Hypothalamus (tissue), 51 donors: ENCODE results near the gene LEPR.

Experiments used
- DNase-seq, 51 donors: peaks; one replicate each; lab custom pipeline; 2025; lab: John Stamatoyannopoulos, UW

The LEPR gene

GRCh38 chr1:65412256-65412983 is 8.0 kb upstream of the LEPR start:
- DNase-seq, result no peak

DNA sequence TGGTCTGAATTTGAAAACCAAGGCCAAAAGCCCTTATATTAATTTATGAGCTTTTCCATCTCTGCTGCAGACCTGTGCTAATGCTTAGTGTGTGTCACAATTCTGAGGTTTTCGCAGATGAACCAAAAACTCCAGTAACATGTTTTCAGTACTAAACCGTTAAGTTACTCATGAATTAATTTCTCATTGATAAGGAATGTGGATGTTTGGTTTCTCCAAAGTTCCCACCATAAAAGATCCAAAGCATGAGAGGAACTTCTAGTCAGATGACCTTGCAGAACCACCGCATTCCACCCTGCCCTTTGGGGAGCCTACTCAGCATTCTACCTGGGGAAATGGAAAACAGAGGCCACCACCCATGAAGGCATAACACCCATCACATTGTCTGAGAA is 7.5 kb upstream of the LEPR start:
- DNase-seq, result no peak

DNA sequence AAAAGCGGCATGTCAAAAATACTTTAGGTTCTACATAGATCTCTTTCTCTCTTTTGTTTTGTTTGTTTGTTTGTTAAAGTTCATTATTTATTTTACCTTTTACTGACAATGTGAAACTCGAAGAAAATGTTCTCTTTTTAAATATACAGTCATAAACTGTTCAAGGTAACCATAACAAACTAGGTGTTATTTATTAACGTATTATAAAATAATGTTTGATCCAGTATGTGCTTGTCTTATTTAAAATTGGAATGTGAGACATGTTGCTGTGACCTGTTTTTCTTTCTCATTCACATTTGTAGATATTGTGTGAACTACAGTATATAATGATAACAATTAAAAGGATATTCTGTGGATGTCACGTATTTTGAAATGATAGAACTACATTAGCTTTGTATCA is 5.9 kb upstream of the LEPR start:
- DNase-seq, result no peak

DNA sequence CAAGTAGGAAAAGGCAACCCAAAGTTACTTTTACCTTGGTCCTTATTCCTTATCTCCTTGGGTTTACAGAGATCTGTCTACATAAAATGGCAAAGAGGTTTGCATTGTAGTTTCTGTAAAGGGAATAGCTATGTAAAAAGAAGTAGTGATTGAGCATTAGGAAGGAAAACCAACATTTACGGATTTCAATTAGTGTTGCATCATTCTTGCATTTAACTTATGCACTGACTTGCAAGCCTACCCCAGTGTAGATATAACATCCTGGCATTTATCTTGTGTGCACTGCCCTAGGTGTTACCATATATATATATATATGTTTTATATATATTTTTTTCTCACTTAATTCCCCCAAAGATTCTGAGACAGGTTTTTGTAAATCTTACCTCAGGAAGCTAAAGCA is 3.7 kb upstream of the LEPR start:
- no peak for DNase-seq

DNA sequence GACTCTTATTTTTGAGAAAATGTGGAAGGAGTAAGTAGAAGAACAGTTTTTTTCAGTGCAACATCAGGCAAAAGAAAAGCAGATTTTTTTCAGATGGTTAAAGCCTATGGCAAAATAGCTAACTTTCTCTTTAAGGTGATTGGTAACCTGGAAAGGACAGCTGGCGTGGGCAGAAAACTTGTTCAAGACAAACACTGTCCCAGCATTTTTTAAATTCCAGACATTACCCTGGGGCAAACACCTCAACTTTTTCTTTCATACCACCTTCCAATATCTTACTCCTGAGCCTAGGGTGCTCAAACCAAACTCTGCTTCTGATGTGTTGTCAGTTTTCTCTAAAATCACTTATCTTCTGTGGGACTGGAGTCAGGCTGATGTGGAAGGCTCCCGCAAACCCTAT is 2.7 kb upstream of the LEPR start:
- no peak for DNase-seq

GRCh38 chr1:65418522-65419185 is 1.8 kb upstream of the LEPR start:
- no peak for DNase-seq

DNA sequence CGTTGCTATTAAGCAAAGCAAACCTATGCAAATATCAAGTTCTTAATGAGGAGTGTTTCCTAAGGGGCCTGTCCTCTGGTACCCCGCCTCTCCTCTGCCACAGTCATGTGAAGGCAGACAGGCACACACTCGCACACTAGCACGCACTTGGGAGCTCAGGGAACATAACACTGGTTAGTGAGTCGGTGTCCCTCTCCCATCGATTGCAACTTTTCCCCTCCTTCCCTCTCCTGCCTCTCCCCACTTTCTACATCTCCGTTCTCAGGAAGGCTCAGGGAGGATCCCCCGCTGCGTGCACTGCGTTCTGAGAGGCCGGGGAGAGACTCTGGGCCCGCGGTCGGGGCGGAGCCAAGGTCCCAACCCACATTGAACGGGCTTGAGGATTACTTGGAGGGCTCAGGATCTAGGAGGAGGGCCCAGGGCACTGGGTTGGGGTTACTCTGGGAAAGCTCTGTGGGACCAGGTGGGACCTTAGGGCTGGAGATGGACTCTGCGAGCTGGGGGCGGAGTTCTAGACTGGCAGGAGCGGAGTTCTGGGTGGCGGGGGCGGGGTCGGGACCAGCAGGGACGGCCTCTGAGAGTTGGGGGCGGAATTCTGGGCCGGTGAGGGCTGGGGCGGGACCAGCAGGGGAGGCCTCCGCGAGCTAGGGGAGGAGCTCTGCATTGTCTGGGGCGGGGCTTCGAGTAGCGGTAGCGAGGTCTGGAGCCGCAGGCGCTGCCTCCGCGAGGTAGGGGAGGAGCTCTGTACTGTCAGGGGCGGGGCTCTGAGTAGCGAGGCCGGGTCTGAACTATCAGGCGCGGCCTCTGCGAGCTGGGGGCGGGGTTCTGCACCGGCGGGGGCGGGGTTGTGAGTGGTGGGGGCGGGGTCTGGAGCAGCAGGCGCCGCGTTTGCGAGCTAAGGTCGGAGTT is 533 bp upstream of the LEPR start:
- peak; percentile 74 to 100 (median 96) for DNase-seq

DNA sequence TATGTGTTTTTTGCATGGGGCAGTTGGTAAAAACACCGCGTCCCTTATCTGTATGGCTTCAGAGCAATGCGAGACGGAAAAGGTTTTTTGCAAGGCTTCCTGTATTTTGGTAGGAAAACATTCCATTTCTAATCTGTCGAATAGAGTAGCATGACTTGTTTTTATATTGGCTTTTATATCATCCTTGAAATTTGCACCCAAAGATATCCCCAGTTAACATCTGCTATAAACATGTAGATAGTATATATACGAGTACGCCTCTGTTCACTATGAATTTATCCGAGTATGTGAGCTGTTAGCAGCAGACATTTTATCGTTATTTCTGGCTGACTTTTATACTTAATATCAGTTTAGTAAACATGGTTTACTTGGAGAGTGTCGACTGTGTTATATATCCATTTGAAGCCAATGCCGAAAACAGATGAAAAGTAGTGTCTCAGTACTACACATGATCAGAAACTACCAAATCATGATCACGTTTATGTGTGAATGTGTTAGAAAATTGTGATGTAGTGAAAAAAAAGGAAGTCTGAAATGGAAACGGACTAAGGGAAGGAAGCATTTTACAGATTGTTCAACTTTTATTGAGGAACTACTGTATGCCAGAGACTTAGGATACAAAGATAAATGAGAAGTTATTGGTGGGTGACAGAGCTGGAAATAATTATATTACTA is 1.0 kb downstream of the LEPR start:
- DNase-seq, result no peak

GRCh38 chr1:65422241-65423203 is 2.1 kb downstream of the LEPR start:
- DNase-seq, result no peak

DNA sequence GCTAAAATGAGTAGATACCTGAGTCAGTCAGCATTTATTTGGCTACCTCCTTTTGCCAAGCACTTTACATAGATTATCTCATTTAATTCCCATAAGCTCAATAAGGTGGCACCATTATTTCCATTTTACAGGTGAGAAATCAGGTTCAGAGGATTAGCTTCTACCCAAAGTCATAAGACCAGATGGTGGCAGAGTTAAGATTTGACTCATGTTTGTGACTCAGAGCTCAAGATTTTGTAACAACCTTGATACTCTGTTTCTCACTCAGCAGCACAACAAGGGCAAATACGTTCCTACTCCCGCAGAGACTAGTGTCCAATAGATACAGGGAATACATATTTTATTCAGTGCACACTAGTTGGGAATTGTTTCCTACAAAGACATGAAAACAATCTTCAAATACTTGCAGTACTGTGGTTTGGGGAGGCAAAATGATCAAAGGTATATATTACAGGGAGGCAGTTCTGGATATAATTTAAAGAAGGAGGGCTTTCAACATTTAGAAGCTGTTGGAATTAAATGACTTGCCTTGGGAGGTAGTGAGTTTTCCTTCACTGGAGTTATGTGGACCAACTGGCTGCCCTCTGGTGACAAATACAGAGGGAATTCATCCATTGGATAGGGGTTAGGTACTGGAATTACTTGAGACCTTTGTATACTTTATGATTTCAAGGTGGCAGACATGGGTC is 3.6 kb downstream of the LEPR start:
- no peak for DNase-seq

- DNase-seq, result no peak
Measured at GRCh38 chr1:65424573-65424889, 4.1 kb downstream of the LEPR start.

DNA sequence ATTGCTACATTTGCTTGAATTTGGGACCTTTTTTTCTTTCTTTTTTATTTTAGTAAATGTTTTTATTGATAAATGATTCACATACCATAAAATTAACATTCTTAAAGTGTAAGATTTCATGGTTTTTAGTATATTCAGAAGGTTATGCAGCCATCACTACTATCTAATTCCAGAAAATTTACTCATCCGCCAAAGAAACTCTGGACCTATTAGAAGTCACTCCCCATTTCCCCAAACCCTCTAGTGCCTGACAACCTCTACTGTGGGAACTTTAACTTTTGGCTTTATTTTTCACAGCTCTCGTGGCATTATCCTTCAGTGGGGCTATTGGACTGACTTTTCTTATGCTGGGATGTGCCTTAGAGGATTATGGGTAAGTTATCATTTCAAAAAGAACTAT is 4.5 kb downstream of the LEPR start:
- no peak for DNase-seq

GRCh38 chr1:65425697-65426096 is 5.2 kb downstream of the LEPR start:
- DNase-seq, result no peak

GRCh38 chr1:65429078-65429477 is 8.6 kb downstream of the LEPR start:
- no peak for DNase-seq

DNA sequence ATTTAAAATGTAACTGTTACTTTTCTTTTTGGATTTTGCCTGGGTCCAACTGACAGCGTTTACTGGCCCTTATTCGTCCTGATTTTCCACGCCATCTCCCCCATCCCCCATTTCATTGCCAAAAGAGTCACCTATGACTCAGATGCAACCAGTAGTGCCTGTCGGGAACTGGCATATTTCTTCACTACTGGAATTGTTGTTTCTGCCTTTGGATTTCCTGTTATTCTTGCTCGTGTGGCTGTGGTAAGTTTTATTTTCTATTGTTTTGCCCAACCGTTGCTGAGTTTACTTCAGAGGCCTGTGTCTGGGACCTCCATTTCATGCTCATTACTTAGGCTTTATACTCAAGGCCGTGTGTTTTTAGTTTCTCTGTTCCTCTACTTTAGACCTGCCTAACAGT is 9.3 kb downstream of the LEPR start:
- no peak for DNase-seq

GRCh38 chr1:65431111-65431705 is 10.7 kb downstream of the LEPR start:
- DNase-seq, result peak in 1 of 51 donors; percentile 42

DNA sequence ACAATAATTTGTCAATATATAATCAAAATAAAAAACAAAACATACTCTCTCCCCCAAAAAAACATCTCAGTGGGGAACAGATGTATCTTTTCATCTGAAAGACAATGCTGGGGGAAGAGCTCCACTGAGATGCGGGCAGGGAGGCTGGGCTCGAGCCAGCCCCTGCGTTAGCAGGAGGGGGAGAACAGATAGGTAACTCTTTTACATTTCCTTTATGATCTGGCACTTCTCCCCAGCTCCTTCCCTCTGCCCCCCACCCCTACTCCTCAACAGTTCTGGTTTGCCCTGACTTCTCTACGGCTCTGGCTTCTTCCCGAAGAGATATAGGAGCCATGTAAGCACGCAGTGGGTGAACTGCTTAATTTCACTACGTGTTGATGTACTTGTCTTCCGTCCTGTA is 12.4 kb downstream of the LEPR start:
- no peak for DNase-seq

DNA sequence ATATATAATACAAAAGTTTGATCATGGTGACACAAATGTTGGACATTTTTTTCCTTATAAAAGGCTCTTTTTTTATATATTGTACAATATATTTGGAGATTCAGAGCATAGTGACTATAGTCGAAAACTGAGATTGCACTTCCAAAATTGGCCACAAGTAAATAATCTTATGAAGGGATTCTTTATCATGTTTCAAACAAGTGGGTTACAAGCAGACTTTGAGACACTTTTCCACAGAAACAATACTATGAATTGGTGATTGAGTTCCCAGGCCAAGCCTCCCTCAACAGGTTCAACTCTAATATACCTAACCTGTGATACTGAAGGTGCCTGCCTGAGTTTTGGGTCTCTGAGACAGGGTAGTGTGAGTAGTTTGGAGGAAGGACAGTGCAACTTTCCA is 13.8 kb downstream of the LEPR start:
- no peak for DNase-seq

DNA sequence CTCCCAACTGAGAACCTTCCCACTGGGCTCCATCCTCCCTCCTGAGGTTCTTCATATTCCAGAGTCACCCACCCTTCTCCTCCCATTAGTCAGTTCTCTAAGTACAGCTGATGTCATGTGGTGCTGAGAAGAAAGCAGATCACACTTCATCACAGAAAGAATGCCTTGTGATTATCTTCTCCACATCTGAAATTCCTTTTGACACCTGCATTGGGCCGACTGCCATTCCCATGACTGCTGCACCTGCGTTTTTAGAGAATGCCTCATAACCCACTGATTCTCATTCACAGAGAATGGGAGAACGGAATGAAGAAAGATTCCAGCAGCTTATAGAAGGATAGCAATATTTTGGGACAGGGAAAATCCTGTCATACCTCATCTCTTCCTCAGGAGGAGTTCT is 14.3 kb downstream of the LEPR start:
- no peak for DNase-seq
